Right lung (tissue), 5 donors: ENCODE measurements around the gene CDC42EP3. TPM values are rescaled to one million over a fixed set of nuclear protein-coding genes. Genes with fewer than 3 reads are reported as not detected.
A peak's percentile ranks its signal among the peaks of the same experiment; 100 is the strongest.

Experiments
- DNase-seq, 2 donors: peaks; one replicate each; pipeline ENCODE4 v3.0.0-alpha.2; 2013
- polyA plus RNA-seq, 5 donors: library from polyadenylated mRNA; unstranded; fragments of 120-200 nt; gene quantifications; one replicate each; pipeline versions ENCODE4 v1.2.1 to v1.2.3, GENCODE V29; 2013; ENCODE audit warnings: inconsistent platforms in 1 of 5, low replicate concordance in 1 of 5; ENCODE audit not compliant: insufficient read length in 5 of 5, insufficient read depth in 1 of 5

CDC42EP3 gene
- polyA plus RNA-seq, 5 donors, result 18.0 to 26.6 (median 22.3) TPM

DNA sequence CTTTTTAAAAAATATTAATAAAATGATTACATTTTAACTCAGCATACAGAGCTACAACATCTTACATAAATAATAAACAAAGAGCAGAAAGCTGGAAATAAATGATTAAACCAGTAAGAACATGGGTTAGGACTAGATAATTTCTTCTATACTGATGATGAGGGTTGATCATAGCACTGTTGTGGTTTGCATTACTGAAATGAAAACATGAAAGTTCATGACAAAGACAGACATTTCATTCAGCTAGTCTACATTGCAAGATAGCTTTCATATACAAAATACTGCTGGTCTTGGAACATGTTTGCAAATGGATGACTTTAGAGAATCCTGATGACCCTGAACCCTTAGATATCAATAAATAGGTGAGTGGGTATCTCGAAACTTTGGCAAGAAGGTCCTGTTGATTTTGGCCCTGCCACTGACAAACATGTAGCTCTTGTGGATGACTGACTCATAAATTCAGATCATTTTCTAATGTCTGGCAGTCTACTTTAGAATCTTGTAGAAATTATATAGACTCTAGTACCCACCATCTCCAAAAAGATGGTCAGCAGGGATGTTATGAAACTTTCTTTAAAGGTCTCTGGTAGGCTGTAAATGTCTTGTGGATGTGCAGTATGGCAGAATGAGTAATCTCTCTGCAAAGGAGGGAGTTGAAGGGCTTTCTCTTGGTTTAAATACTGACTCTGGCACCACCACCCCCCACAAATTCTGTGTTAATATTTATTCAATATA is 15.5 kb upstream of the CDC42EP3 start:
- no peak for DNase-seq

- no peak for DNase-seq
These were observed 13.4 kb upstream of the CDC42EP3 start for GRCh38 chr2:37684809-37685208.

- no peak for DNase-seq
These were observed 12.7 kb upstream of the CDC42EP3 start for GRCh38 chr2:37683921-37684780.

DNA sequence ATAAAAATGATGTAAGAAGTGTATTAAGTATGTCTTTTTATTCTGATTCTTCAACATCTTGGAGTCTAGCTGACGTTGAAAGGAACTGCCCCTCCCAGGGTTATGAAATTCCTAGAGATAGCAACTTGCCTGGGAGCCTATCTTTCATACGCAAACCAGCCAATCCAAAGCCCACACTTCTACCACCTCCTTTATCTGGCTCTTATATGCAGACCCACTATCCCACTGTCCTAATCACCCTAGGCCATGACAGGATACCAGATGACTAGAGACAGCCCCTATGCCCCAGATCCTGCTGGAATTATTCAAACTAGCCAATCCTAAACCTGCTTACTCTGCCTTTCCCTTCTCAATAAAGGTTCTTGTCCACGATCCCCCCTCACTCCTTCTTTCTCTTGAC is 11.8 kb upstream of the CDC42EP3 start:
- no peak for DNase-seq

GRCh38 chr2:37682473-37682872 is 11.0 kb upstream of the CDC42EP3 start:
- DNase-seq, result no peak

DNA sequence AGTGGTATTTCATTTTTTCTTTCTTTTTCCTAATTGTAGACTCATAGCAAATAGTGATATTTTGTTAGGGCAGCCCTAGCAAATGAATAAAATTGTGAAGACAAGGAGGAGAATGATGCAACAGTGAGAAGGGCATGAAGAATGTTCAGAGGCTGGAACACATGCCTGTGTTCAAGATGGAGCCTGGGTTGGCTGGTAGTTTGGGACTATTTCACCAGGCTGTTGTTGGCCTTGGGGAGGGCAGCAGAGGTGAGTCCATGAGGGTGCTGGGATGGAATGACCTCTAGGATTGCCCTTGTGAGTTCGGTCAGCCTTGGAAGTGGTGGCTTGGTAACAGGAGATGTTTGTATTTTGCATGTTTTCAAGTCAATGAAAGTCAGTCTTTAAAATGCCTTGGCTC is 10.1 kb upstream of the CDC42EP3 start:
- DNase-seq, result no peak

DNA sequence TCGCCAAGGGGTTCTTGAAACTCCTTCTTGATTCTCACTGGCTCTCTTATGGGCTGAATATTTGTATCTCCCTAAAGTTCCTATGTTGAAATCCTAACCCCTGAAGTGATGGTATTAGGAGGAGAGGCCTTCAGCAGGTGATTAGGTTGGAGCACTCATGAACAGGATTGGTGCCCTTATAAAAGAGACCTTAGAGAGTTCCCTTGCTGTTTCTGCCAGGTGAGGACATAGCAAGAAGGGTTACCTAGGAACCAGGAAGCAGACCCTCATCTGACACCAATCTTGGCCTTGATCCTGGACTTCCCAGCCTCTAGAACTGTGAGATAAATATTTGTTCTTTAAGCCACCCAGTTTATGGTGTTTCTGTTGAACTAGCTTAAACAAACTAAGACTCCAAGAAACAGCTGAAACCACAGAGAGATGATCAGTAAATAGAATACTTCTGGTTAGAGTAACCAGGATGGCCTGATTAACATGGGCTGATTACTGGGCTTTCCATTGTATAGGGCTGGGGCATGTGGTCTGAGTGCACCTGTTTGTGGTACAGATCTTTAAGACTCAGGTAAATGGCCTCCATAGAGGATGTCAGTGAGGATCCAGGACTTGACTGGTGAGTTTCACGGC is 7.7 kb upstream of the CDC42EP3 start:
- no peak for DNase-seq

DNA sequence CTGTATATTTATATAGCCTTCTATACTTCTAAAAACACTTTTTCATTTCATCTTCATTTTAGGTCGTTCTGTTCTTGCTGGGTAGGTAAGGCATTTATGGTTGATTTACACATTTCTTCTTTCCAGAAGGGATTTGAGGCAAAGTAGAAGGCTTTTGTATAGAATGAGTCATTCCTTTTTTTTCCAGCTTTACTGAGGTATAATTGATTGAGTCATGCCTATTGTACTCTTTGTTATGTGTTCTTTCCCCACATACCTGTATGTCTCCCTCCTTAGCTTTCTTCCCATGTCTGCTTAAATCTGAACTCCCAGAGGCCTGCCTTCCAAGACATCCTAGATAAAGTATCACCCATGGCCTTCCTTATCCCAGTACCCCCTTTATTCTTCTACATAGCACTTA is 4.8 kb upstream of the CDC42EP3 start:
- DNase-seq, result no peak

GRCh38 chr2:37674946-37675345 is 3.5 kb upstream of the CDC42EP3 start:
- DNase-seq, result no peak

GRCh38 chr2:37672870-37673184 is 1.4 kb upstream of the CDC42EP3 start:
- DNase-seq, result no peak

DNA sequence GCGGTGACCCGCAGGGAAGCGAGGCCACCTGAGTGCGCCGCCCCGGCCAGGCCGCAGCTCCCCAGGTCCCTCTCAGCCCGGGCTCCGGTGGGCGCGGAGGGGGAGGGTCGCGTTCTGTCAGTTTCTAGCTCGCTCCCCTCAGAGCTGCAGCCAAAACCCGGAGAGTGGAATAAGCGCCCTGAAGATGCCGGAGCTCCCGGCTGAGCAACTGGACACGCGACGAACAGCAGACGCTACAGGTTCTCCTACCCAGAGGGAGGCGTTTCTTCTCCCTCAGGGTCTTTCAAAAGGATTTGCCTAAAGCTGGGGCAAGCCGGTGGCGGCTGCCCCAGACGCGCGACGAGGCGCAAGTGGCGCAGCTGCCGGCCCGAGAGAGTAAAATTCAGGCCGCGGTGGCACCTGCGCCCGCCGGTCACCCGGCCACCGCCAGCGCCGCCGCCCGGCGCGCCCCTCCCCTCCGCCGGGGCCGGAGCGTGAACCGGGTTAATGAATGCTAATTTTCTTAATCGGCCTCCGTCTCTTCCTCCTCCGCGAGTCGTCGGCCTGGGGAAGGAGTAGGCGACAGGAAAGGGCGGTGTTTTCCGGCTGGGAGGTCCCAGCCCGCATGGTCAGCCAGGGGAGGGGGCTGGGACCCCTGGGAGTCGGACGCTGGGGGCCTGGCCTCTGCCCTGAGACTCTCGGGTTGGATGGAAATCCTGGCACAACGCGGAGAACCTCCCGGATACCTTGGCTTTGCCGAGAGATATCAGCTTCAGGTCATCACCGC is 845 bp upstream of the CDC42EP3 start:
- peak; percentile 78 to 88 for DNase-seq

GRCh38 chr2:37671816-37672103 is 318 bp upstream of the CDC42EP3 start:
- peak in 1 of 2 donors; percentile 32 for DNase-seq

- DNase-seq, result no peak
These were observed 949 bp downstream of the CDC42EP3 start for GRCh38 chr2:37670378-37671008.

- no peak for DNase-seq
These were observed 2.0 kb downstream of the CDC42EP3 start for GRCh38 chr2:37669446-37669845.

DNA sequence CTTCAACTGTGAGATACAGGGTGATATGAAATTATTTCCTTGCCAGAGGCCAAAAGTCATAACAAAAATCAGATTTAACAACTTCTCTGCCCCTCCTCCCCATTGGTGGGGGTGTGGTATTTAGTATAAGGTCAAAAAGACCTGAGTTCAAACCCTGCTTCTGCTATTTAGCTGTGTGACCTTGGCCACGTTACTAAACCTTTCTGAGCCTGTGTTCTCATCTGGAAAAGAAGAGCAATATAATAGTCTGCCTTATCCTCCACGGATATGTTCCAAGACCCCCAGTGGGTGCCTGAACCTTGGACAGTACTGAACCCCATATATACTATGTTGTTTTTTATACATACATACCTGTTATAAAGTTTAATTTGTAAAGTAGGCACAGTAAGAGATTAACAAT is 3.7 kb downstream of the CDC42EP3 start:
- no peak for DNase-seq

- no peak for DNase-seq
These were observed 4.7 kb downstream of the CDC42EP3 start for GRCh38 chr2:37666772-37667171.

- DNase-seq, result no peak
These were observed 5.7 kb downstream of the CDC42EP3 start for GRCh38 chr2:37665604-37666362.

DNA sequence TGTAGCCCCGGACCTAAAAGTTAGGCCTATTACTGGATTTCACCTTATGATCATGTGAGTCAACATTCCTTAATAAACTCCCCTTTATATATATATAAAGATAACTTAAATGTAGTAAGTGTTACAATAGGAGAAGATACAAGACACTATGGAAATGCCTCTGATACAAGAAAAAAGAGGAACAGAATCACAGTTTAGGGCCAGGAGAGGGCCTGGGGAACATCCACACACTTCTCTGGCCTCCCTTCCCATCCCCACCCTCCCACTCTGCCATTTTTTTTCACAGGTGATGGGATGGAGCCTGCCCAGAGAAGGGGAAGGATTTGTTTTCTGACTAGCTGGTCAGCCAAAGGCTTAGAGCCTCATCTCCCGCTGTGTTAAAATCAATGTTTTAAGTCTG is 6.4 kb downstream of the CDC42EP3 start:
- no peak for DNase-seq

DNA sequence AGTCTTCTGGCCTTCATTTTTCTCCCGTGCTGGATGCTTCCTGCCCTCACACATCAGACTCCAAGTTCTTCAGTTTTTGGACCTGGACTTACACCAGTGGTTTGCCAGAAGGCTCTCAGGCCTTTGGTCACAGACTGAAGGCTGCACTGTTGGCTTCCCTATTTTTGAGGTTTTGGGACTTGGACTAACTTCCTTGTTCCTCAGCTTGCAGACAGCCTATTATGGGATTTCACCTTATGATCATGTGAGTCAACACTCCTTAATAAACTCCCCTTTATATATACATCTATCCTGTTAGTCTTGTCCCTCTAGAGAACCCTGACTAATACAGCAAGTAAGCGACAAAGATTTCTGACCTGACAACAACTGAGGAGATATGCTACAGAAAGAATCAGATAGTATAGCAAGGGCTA is 7.2 kb downstream of the CDC42EP3 start:
- no peak for DNase-seq

DNA sequence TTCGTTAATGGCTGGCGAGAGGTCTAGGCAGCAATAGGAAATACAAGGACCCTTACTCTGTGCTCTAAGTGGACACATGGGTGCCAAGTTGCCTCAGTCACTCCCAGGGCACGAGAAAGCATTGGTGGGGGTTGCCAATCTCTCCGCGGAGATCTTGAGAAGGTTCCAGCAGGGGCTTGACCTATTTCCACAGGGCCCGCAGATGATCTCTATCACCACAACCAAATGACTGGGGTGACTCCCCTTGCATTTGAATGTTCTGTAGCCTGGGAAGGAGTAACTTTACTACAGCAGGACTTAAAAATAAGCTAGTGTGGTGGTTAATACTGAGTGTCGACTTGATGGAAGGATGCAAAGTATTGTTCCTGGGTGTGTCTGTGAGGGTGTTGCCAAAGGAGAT is 8.1 kb downstream of the CDC42EP3 start:
- no peak for DNase-seq

DNA sequence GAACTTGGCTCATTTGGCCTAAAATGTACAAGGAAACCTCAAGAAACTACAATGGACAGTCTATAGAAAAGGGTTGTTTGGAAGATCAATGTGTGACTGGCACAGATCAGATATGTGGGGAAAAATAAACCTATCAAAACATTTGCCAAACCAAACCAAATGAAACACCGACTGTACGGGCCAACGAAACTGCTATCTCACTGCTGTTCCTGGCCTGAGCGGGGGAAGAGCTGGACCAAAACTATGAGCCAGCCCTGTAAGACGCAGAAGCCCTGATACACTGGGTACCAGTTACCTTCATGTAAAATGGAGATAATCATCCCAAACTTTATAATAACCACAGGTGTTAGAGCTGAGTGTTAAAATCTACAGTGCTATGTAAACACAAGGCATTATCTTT is 11.7 kb downstream of the CDC42EP3 start:
- no peak for DNase-seq
